GM12878 (cell line): ENCODE results near the gene CHODL. TPM values are rescaled to one million over a fixed set of nuclear protein-coding genes. Genes with fewer than 3 reads are reported as not detected.

Source experiments
- ATAC-seq: fragments of 200-7000 bp; cut with Tn5 transposase; 3 replicates; pipeline ENCODE4 v1.9.1; 2020; ENCODE audit warnings: mild to moderate bottlenecking, moderate library complexity
- BruUV-seq: library from RNA; stranded (reverse); fragments of 400-500 nt; replicated peaks from 2 replicates; lab custom pipeline; 2021; lab: Mats Ljungman, UMichigan
- CTCF ChIA-PET: fragments of 300-600 bp; sonication (Branson Sonifier 250); formaldehyde crosslinking; extraction: SDS; loops from one replicate; lab custom pipeline; 2021; ENCODE audit warnings: inconsistent platforms; lab: Yijun Ruan, JAX
- POLR2A ChIA-PET: fragments of 350-600 bp; formaldehyde crosslinking; extraction: SDS; loops from one replicate; lab custom pipeline; 2021; ENCODE audit warnings: inconsistent platforms; lab: Charles Lee
- RAD21 ChIA-PET: fragments of 300-600 bp; sonication (Branson Sonifier 250); formaldehyde crosslinking; loops from one replicate; lab custom pipeline; 2023; ENCODE audit warnings: antibody characterized with exemption; ENCODE audit not compliant: unreplicated experiment; lab: Charles Lee
- SMC1A ChIA-PET: fragments of 300-600 bp; sonication (Branson Sonifier 250); formaldehyde crosslinking; loops from one replicate; lab custom pipeline; 2023; ENCODE audit not compliant: unreplicated experiment, uncharacterized antibody; lab: Charles Lee
- DNase-seq: peaks from one replicate; pipeline ENCODE4 v3.0.0-alpha.2; 2011; ENCODE audit warnings: low read depth, low spot score
- FAIRE-seq: peaks from 3 replicates; lab custom pipeline; 2011; peaks lifted over from hg19 to GRCh38; lab: Jason Lieb, UNC
- H2AFZ ChIP-seq: 2 replicates; pipeline ENCODE4 v1.6.0; 2011; ENCODE audit warnings: low read depth, low read length, control low read depth; ENCODE audit not compliant: control insufficient read depth
- H3K27ac ChIP-seq: 2 replicates; pipeline ENCODE4 v1.5.1; 2011; ENCODE audit warnings: control low read depth; ENCODE audit not compliant: control insufficient read depth, insufficient read depth
- H3K27me3 ChIP-seq, 2 experiments: replicated peaks in 1 of 2; 2 replicates each; pipeline versions ENCODE4 v1.6.0 to v1.6.1; 2011; ENCODE audit warnings: low read length in 1 of 2; ENCODE audit not compliant: control insufficient read depth in 2 of 2, insufficient read depth in 2 of 2
- H3K36me3 ChIP-seq, 2 experiments: 2 replicates each; pipeline ENCODE4 v1.5.1; 2011; ENCODE audit warnings: low read length in 1 of 2; ENCODE audit not compliant: control insufficient read depth in 2 of 2, insufficient read depth in 2 of 2
- H3K4me1 ChIP-seq: 2 replicates; pipeline ENCODE4 v1.6.1; 2011; ENCODE audit warnings: mild to moderate bottlenecking, low read length, moderate library complexity, mixed read lengths; ENCODE audit not compliant: control insufficient read depth, insufficient read depth
- H3K4me2 ChIP-seq: 2 replicates; pipeline ENCODE4 v1.6.0; 2011; ENCODE audit warnings: control low read depth; ENCODE audit not compliant: control insufficient read depth, insufficient read depth
- H3K4me3 ChIP-seq: fragments of 200-600 bp; sonication (generic); 2 replicates; pipeline ENCODE4 v1.5.1; 2016
- H3K79me2 ChIP-seq: 2 replicates; pipeline ENCODE4 v1.6.0; 2011; ENCODE audit warnings: low read length; ENCODE audit not compliant: control insufficient read depth, insufficient read depth
- H3K9ac ChIP-seq: 2 replicates; pipeline ENCODE4 v1.8.0; 2011; ENCODE audit warnings: low read length, control low read depth, mixed read lengths; ENCODE audit not compliant: control insufficient read depth, insufficient read depth
- H3K9me3 ChIP-seq: replicated peaks from 3 replicates; pipeline ENCODE4 v1.5.1; 2011; ENCODE audit warnings: mild to moderate bottlenecking, low read length; ENCODE audit not compliant: control insufficient read depth, insufficient read depth
- H4K20me1 ChIP-seq: 2 replicates; pipeline ENCODE4 v1.6.0; 2011; ENCODE audit not compliant: control insufficient read depth, insufficient read depth
- BRCA1 ChIP-seq: IDR thresholded peaks from 2 replicates; pipeline ENCODE4 v1.6.1; 2011; ENCODE audit warnings: low read depth, low read length, improper control_type of control experiment
- CBFB ChIP-seq: IDR thresholded peaks from 2 replicates; pipeline ENCODE4 v1.6.1; 2016; ENCODE audit warnings: antibody characterized with exemption, low read depth
- CBX3 ChIP-seq: fragments of 200-600 bp; sonication (generic); IDR thresholded peaks from 2 replicates; pipeline ENCODE4 v1.6.1; 2016; ENCODE audit warnings: low read depth, borderline replicate concordance
- CBX5 ChIP-seq: sonication (generic); IDR thresholded peaks from 2 replicates; pipeline ENCODE4 v1.6.1; 2016; ENCODE audit warnings: low read depth, moderate library complexity, mild to moderate bottlenecking, inconsistent platforms
- CEBPZ ChIP-seq: fragments of 150-350 bp; IDR thresholded peaks from 2 replicates; pipeline ENCODE4 v1.6.1; 2016; ENCODE audit warnings: low read depth, low read length
- CHD4 ChIP-seq: fragments of 200-600 bp; sonication (generic); IDR thresholded peaks from 2 replicates; pipeline ENCODE4 v1.6.1; 2016; ENCODE audit warnings: mild to moderate bottlenecking
- DPF2 ChIP-seq: fragments of 450-650 bp; IDR thresholded peaks from 2 replicates; pipeline ENCODE4 v1.6.1; 2017; ENCODE audit warnings: mild to moderate bottlenecking
- HDAC2 ChIP-seq: fragments of 200-600 bp; sonication (generic); IDR thresholded peaks from 2 replicates; pipeline ENCODE4 v1.6.1; 2017
- JUND ChIP-seq: IDR thresholded peaks from 2 replicates; pipeline ENCODE4 v1.6.1; 2012; ENCODE audit warnings: low read depth, mild to moderate bottlenecking, low read length, improper control_type of control experiment, moderate library complexity
- KAT2A ChIP-seq: conservative IDR thresholded peaks from 2 replicates; pipeline ENCODE4 v1.6.1; 2011; ENCODE audit warnings: low read depth, low read length; ENCODE audit not compliant: control insufficient read depth
- NFYA ChIP-seq: IDR thresholded peaks from 2 replicates; pipeline ENCODE4 v1.6.1; 2011; ENCODE audit warnings: low read depth, mild to moderate bottlenecking, low read length, improper control_type of control experiment, borderline replicate concordance
- PKNOX1 ChIP-seq: fragments of 450-650 bp; IDR thresholded peaks from 2 replicates; pipeline ENCODE4 v1.6.1; 2016; ENCODE audit warnings: mild to moderate bottlenecking
- POU2F2 ChIP-seq: IDR thresholded peaks from 3 replicates; pipeline ENCODE4 v1.6.1; 2011; ENCODE audit warnings: low read depth, mild to moderate bottlenecking, low read length, borderline replicate concordance
- SIX5 ChIP-seq: IDR thresholded peaks from 2 replicates; pipeline ENCODE4 v1.6.1; 2011; ENCODE audit warnings: mild to moderate bottlenecking, low read depth, low read length, moderate library complexity; ENCODE audit not compliant: severe bottlenecking
- STAT1 ChIP-seq: fragments of 450-650 bp; conservative IDR thresholded peaks from 2 replicates; pipeline ENCODE4 v1.6.1; 2014; ENCODE audit warnings: antibody characterized with exemption, mild to moderate bottlenecking
- SUPT20H ChIP-seq: IDR thresholded peaks from 2 replicates; pipeline ENCODE4 v1.6.1; 2011; ENCODE audit warnings: low read depth, mild to moderate bottlenecking, low read length, moderate library complexity, borderline replicate concordance; ENCODE audit not compliant: control insufficient read depth
- TCF12 ChIP-seq: IDR thresholded peaks from 2 replicates; pipeline ENCODE4 v1.6.1; 2011; ENCODE audit warnings: low read depth, mild to moderate bottlenecking, low read length
- WRNIP1 ChIP-seq: IDR thresholded peaks from 2 replicates; pipeline ENCODE4 v1.6.1; 2011; ENCODE audit warnings: low read depth, low read length, improper control_type of control experiment, borderline replicate concordance
- ZNF207 ChIP-seq: fragments of 450-650 bp; IDR thresholded peaks from 2 replicates; pipeline ENCODE4 v1.6.1; 2014; ENCODE audit warnings: antibody characterized with exemption, mild to moderate bottlenecking, borderline replicate concordance
- ZNF24 ChIP-seq: fragments of 450-650 bp; IDR thresholded peaks from 2 replicates; pipeline ENCODE4 v1.6.1; 2017; ENCODE audit warnings: antibody characterized with exemption, mild to moderate bottlenecking
- WGBS: methylation state at CpG from one replicate; pipeline ENCODE4 v1.1.6; 2016; ENCODE audit warnings: low lambda C conversion rate; ENCODE audit not compliant: insufficient replicate concordance, insufficient coverage; ENCODE audit errors: missing lambda C conversion rate; 5-methylcytosine and 5-hydroxymethylcytosine counted together
- in situ Hi-C: fragments of 300-500 bp; cut with MboI; formaldehyde crosslinking; loops from 9 replicates; pipeline ENCODE4 v1.14.3; 2018; ENCODE audit warnings: mixed read lengths
- intact Hi-C: fragments of 100-400 bp; cut with micrococcal nuclease; formaldehyde crosslinking; loops from one replicate; pipeline ENCODE4 v1.14.2; 2022; ENCODE audit not compliant: unreplicated experiment
- polyA plus RNA-seq, 11 experiments: library from polyadenylated mRNA; depleted of rRNA in 4 of 11; unstranded in 6 of 11; stranded (reverse) in 5 of 11; fragments of >200 nt; fragmentation: Nextera tagmentation in 4 of 11; fragmentation: Illumina TruSeq in 1 of 11; extraction: Ambion mirVana in 4 of 11; extraction: Trizol in 1 of 11; gene quantifications; 1 replicate in 1 of 11; 2 replicates in 10 of 11; pipeline versions ENCODE4 v1.2.1 to v1.2.3, GENCODE V29; 2011 to 2016; ENCODE audit warnings: inconsistent platforms in 2 of 11, missing spikeins in 2 of 11, low read depth in 1 of 11
- total RNA-seq, 4 experiments: library from RNA; depleted of rRNA in 3 of 4; stranded (reverse); fragments of >200 nt in 3 of 4; fragmentation: Illumina TruSeq in 1 of 4; extraction: Trizol in 1 of 4; gene quantifications; 2 replicates each; pipeline versions ENCODE4 v1.2.1 to v1.2.3, GENCODE V29; 2013 to 2021
- TF ChIP-seq, protein P1 (sequence below): fragments of 450-650 bp; IDR thresholded peaks from 2 replicates; pipeline ENCODE4 v1.6.1; 2017; ENCODE audit warnings: mild to moderate bottlenecking

CHODL gene
- total and polyA plus RNA-seq, 10 of the 15 experiments (the other 5 are each of a cell fraction or from before 2014, with no cell fraction given), result 0.11 to 0.69 (median 0.20) TPM; not detected in 1

DNA sequence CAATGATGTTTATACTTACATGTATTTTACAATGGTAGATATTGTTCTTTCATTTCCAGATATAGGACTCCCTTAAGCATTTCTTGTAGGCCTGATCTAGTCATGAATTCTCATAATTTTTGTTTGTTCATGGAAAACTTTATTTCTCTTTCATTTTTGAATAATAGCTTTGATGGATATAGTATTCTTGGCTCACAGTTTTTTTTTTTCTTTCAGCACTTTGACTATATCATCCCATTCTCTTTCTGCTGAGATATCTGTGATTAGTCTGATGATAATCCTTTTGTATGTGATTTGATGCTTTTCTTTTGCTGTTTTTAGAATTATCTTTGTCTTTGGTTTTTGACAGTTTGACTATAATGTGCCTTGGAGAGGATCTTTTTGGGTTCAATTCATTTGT is 24.1 kb upstream of the CHODL start (continued):
- TF ChIP-seq CBX3 (no peak), ZNF24 (no peak), WRNIP1 (no peak), DPF2 (no peak), HDAC2 (no peak), KAT2A (no peak), BRCA1 (no peak), NFYA (no peak), TCF12 (no peak), CBFB (no peak), POU2F2 (no peak)

GRCh38 chr21:18222346-18222745 is 22.3 kb upstream of the CHODL start:
- Histone ChIP-seq H4K20me1 (no peaks in the 10 kb centered on the region), H3K36me3 (no peaks in the 10 kb centered on the region), H3K4me1 (no peaks in the 10 kb centered on the region), H2AFZ (no peak overlapping the region), H3K9me3 (no peaks in the 10 kb centered on the region; the same call in 2 of the 3 replicates), H3K79me2 (no peaks in the 10 kb centered on the region), H3K4me2 (no peak overlapping the region), H3K27ac (no peak overlapping the region), H3K4me3 (no peak overlapping the region), H3K27me3 (no peaks in the 10 kb centered on the region), H3K9ac (no peak overlapping the region)
- no TSS peak for BruUV-seq
- in situ Hi-C loops, result no loop called here
- no peak for TF ChIP-seq ZNF207
- no peak for TF ChIP-seq STAT1
- TF ChIP-seq CEBPZ, result no peak
- no peak for TF ChIP-seq SUPT20H
- no peak for TF ChIP-seq CHD4
- no peak for TF ChIP-seq CBX5
- no peak for TF ChIP-seq PKNOX1
- TF ChIP-seq, protein P1, sequence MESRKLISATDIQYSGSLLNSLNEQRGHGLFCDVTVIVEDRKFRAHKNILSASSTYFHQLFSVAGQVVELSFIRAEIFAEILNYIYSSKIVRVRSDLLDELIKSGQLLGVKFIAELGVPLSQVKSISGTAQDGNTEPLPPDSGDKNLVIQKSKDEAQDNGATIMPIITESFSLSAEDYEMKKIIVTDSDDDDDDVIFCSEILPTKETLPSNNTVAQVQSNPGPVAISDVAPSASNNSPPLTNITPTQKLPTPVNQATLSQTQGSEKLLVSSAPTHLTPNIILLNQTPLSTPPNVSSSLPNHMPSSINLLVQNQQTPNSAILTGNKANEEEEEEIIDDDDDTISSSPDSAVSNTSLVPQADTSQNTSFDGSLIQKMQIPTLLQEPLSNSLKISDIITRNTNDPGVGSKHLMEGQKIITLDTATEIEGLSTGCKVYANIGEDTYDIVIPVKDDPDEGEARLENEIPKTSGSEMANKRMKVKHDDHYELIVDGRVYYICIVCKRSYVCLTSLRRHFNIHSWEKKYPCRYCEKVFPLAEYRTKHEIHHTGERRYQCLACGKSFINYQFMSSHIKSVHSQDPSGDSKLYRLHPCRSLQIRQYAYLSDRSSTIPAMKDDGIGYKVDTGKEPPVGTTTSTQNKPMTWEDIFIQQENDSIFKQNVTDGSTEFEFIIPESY, result no peak
- no peak for TF ChIP-seq SIX5
- no peak for TF ChIP-seq JUND
- 0% methylated on average over 1 of the region's 1 CpG for WGBS
- DNase-seq, result no peak
- SMC1A ChIA-PET, result interaction anchor here (0.9 kb wide), 1 partner anchor 35 kb away, joined by 3 read pairs; no protein-coding TSS in a partner anchor
- POLR2A ChIA-PET, result no interaction called here
- no peak for ATAC-seq
- CTCF ChIA-PET, result no interaction called here
- FAIRE-seq, result no peak
- RAD21 ChIA-PET, result no interaction called here
- intact Hi-C loops, result no loop called here
